HepG2 (cell line): ENCODE results near the gene MTHFD2. TPM values are rescaled to one million over a fixed set of nuclear protein-coding genes. Genes with fewer than 3 reads are reported as not detected.

Experiments
- BORCS8-MEF2B ChIP-seq: sonication (generic); formaldehyde crosslinking; IDR thresholded peaks from 2 replicates; pipeline ENCODE4 v1.8.0; 2022; ENCODE audit warnings: mild to moderate bottlenecking, missing genetic modification reagents
- HNF4A ChIP-seq: sonication (generic); formaldehyde crosslinking; IDR thresholded peaks from 2 replicates; pipeline ENCODE4 v1.4.0; 2020; ENCODE audit warnings: missing genetic modification reagents
- HOXA7 ChIP-seq: sonication (generic); formaldehyde crosslinking; IDR thresholded peaks from 2 replicates; pipeline ENCODE4 v1.8.1; 2022; ENCODE audit warnings: mild to moderate bottlenecking, missing genetic modification reagents, moderate library complexity
- IRF2 ChIP-seq: IDR thresholded peaks from 2 replicates; pipeline ENCODE4 v1.6.1; 2018; ENCODE audit warnings: missing genetic modification reagents, missing compliant biosample characterization
- PHF5A ChIP-seq: IDR thresholded peaks from one replicate; pipeline ENCODE4 v1.6.1; 2018; ENCODE audit warnings: low read depth, missing genetic modification reagents; ENCODE audit not compliant: unreplicated experiment
- RFXAP ChIP-seq: sonication (generic); formaldehyde crosslinking; IDR thresholded peaks from 2 replicates; pipeline ENCODE4 v1.4.0; 2020; ENCODE audit warnings: missing genetic modification reagents, borderline replicate concordance
- STAT5B ChIP-seq: sonication (generic); formaldehyde crosslinking; IDR thresholded peaks from 2 replicates; pipeline ENCODE4 v1.4.0; 2020; ENCODE audit warnings: missing genetic modification reagents
- ZBTB44 ChIP-seq: sonication (generic); formaldehyde crosslinking; IDR thresholded peaks from 2 replicates; pipeline ENCODE4 v1.4.0; 2020; ENCODE audit warnings: missing genetic modification reagents
- ZNF547 ChIP-seq: sonication (generic); formaldehyde crosslinking; IDR thresholded peaks from 2 replicates; pipeline ENCODE4 v1.5.1; 2020; ENCODE audit warnings: mild to moderate bottlenecking, missing genetic modification reagents
- ZNF563 ChIP-seq: sonication (generic); formaldehyde crosslinking; IDR thresholded peaks from 2 replicates; pipeline ENCODE4 v1.8.0; 2022; ENCODE audit warnings: mild to moderate bottlenecking, moderate library complexity, missing genetic modification reagents
- ZNF580 ChIP-seq: IDR thresholded peaks from 2 replicates; pipeline ENCODE4 v1.6.1; 2016; ENCODE audit warnings: low read depth, borderline replicate concordance
- ZNF614 ChIP-seq: IDR thresholded peaks from 2 replicates; pipeline ENCODE4 v1.6.1; 2018; ENCODE audit warnings: missing biosample characterization, missing genetic modification reagents, inconsistent platforms, borderline replicate concordance
- ZNF782 ChIP-seq: sonication (generic); formaldehyde crosslinking; IDR thresholded peaks from 2 replicates; pipeline ENCODE4 v1.4.0; 2020; ENCODE audit warnings: missing genetic modification reagents, mild to moderate bottlenecking, borderline replicate concordance
- polyA plus RNA-seq, 8 experiments: library from polyadenylated mRNA; depleted of rRNA in 3 of 8; stranded (reverse) in 7 of 8; unstranded in 1 of 8; fragments of >200 nt; fragmentation: Illumina TruSeq in 4 of 8; extraction: Trizol in 4 of 8; gene quantifications; 2 replicates each; pipeline versions ENCODE4 v1.2.1 to v1.2.3, GENCODE V29; 2011 to 2016; ENCODE audit warnings: low read depth in 4 of 8, missing spikeins in 1 of 8, mixed read lengths in 1 of 8; ENCODE audit not compliant: insufficient read depth in 1 of 8
- total RNA-seq, 5 experiments: library from RNA; depleted of rRNA; stranded (reverse); fragments of >200 nt; fragmentation: Illumina TruSeq; extraction: Trizol; gene quantifications; 2 replicates each; pipeline ENCODE4 v1.2.3, GENCODE V29; 2016; ENCODE audit warnings: low read depth in 1 of 5
- TF ChIP-seq, protein P1 (sequence below): sonication (generic); formaldehyde crosslinking; IDR thresholded peaks from 2 replicates; pipeline ENCODE4 v1.5.0; 2020; ENCODE audit warnings: mild to moderate bottlenecking, missing genetic modification reagents, borderline replicate concordance
- TF ChIP-seq, protein P2 (sequence below): sonication (generic); formaldehyde crosslinking; IDR thresholded peaks from one replicate; pipeline ENCODE4 v1.5.1; 2020; ENCODE audit warnings: mild to moderate bottlenecking, missing genetic modification reagents; ENCODE audit errors: not compliant biosample characterization

The MTHFD2 gene
- total and polyA plus RNA-seq, 2 of the 13 experiments (the other 11 are each of a cell fraction or from before 2014, with no cell fraction given): 188 to 269 TPM

DNA sequence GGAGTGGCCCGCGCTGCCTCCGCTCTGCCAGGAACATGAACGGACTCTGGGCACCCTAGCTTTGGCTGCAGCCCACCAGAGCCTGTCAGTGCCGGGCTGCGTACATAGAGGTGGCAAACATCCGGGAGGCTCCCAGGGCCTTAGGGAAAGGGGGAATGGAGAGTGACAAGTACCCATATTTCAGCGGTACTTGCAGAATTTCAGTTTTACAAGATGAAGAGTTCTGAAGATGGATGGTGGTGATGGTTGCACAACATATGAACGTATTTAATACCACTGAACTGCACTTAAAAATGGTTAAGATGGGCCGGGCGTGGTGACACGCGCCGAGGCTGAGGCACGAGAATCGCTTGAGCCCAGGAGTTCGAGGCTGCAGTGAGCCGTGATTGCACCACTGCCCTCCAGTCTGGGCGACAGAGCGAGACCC is 873 bp downstream of the MTHFD2 start (continued):
- TF ChIP-seq, protein P1, sequence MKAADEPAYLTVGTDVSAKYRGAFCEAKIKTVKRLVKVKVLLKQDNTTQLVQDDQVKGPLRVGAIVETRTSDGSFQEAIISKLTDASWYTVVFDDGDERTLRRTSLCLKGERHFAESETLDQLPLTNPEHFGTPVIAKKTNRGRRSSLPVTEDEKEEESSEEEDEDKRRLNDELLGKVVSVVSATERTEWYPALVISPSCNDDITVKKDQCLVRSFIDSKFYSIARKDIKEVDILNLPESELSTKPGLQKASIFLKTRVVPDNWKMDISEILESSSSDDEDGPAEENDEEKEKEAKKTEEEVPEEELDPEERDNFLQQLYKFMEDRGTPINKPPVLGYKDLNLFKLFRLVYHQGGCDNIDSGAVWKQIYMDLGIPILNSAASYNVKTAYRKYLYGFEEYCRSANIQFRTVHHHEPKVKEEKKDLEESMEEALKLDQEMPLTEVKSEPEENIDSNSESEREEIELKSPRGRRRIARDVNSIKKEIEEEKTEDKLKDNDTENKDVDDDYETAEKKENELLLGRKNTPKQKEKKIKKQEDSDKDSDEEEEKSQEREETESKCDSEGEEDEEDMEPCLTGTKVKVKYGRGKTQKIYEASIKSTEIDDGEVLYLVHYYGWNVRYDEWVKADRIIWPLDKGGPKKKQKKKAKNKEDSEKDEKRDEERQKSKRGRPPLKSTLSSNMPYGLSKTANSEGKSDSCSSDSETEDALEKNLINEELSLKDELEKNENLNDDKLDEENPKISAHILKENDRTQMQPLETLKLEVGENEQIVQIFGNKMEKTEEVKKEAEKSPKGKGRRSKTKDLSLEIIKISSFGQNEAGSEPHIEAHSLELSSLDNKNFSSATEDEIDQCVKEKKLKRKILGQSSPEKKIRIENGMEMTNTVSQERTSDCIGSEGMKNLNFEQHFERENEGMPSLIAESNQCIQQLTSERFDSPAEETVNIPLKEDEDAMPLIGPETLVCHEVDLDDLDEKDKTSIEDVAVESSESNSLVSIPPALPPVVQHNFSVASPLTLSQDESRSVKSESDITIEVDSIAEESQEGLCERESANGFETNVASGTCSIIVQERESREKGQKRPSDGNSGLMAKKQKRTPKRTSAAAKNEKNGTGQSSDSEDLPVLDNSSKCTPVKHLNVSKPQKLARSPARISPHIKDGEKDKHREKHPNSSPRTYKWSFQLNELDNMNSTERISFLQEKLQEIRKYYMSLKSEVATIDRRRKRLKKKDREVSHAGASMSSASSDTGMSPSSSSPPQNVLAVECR (CRISPR knock-in tag): no peak
- TF ChIP-seq ZNF563 (CRISPR knock-in tag): no peak
- TF ChIP-seq ZNF580 (CRISPR knock-in tag): no peak
- no peak for TF ChIP-seq HOXA7 (CRISPR knock-in tag)
- peak; percentile 24 for TF ChIP-seq PHF5A
- peak; percentile 11; the same call in 1 of the 2 replicates for TF ChIP-seq ZNF614 (CRISPR knock-in tag)
- no peak; the same call in 1 of the 2 replicates for TF ChIP-seq ZNF782 (CRISPR knock-in tag)
- no peak for TF ChIP-seq RFXAP (CRISPR knock-in tag)
- peak; percentile 68; the same call in 1 of the 2 replicates for TF ChIP-seq IRF2
- TF ChIP-seq ZBTB44: no peak
- no peak for TF ChIP-seq STAT5B
- no peak for TF ChIP-seq BORCS8-MEF2B
- TF ChIP-seq ZNF547 (CRISPR knock-in tag): no peak
- TF ChIP-seq HNF4A (CRISPR knock-in tag): peak; percentile 3
- TF ChIP-seq, protein P2, sequence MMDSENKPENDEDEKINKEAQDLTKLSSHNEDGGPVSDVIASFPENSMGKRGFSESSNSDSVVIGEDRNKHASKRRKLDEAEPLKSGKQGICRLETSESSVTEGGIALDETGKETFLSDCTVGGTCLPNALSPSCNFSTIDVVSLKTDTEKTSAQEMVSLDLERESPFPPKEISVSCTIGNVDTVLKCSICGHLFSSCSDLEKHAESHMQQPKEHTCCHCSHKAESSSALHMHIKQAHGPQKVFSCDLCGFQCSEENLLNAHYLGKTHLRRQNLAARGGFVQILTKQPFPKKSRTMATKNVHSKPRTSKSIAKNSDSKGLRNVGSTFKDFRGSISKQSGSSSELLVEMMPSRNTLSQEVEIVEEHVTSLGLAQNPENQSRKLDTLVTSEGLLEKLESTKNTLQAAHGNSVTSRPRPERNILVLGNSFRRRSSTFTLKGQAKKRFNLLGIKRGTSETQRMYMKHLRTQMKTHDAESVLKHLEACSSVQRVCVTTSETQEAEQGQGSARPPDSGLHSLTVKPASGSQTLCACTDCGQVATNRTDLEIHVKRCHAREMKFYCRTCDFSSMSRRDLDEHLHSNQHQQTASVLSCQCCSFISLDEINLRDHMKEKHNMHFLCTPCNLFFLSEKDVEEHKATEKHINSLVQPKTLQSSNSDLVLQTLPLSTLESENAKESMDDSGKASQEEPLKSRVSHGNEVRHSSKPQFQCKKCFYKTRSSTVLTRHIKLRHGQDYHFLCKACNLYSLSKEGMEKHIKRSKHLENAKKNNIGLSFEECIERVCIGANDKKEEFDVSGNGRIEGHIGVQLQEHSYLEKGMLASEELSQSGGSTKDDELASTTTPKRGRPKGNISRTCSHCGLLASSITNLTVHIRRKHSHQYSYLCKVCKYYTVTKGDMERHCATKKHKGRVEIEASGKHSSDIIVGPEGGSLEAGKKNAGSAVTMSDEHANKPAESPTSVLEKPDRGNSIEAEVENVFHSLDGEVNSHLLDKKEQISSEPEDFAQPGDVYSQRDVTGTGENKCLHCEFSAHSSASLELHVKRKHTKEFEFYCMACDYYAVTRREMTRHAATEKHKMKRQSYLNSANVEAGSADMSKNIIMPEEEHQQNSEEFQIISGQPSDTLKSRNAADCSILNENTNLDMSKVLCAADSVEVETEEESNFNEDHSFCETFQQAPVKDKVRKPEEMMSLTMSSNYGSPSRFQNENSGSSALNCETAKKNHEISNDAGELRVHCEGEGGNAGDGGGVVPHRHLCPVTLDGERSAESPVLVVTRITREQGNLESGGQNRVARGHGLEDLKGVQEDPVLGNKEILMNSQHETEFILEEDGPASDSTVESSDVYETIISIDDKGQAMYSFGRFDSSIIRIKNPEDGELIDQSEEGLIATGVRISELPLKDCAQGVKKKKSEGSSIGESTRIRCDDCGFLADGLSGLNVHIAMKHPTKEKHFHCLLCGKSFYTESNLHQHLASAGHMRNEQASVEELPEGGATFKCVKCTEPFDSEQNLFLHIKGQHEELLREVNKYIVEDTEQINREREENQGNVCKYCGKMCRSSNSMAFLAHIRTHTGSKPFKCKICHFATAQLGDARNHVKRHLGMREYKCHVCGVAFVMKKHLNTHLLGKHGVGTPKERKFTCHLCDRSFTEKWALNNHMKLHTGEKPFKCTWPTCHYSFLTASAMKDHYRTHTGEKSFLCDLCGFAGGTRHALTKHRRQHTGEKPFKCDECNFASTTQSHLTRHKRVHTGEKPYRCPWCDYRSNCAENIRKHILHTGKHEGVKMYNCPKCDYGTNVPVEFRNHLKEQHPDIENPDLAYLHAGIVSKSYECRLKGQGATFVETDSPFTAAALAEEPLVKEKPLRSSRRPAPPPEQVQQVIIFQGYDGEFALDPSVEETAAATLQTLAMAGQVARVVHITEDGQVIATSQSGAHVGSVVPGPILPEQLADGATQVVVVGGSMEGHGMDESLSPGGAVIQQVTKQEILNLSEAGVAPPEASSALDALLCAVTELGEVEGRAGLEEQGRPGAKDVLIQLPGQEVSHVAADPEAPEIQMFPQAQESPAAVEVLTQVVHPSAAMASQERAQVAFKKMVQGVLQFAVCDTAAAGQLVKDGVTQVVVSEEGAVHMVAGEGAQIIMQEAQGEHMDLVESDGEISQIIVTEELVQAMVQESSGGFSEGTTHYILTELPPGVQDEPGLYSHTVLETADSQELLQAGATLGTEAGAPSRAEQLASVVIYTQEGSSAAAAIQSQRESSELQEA: no peak
